ENCODE data around the gene DNAI4. TPM values are rescaled to one million over a fixed set of nuclear protein-coding genes. Genes with fewer than 3 reads are reported as not detected.
A peak's percentile ranks its signal among the peaks of the same experiment; 100 is the strongest.

The DNAI4 gene
- total RNA-seq, 6 donors from 2014 or later: 7.3 to 32.5 (median 10.3) TPM

- Histone ChIP-seq H3K36me3 (peaks cover 0 to 86% (median 29%) of the 10 kb centered on the region in 4 donors), H3K4me1 (peaks cover 6 to 10% (median 10%) of the 10 kb centered on the region in 4 donors), H3K27ac (no peak overlapping the region), H3K27me3 (no peaks in the 10 kb centered on the region), H3K4me3 (no peak overlapping the region), H3K9me3 (no peaks in the 10 kb centered on the region)
- TF ChIP-seq CTCF (IDR thresholded peaks at IDR 0.05) (no peak), POLR2A (IDR thresholded peaks at IDR 0.05) (no peak), POLR2AphosphoS5 (IDR thresholded peaks at IDR 0.05) (no peak), EP300 (IDR thresholded peaks at IDR 0.05) (no peak)
- no peak for ATAC-seq (ENCODE audit: low FRiP score in 2 of 2)
- no peak for DNase-seq
- WGBS, 2 donors: 90 to 93% methylated on average over 6 of the region's 6 CpGs
Observed at GRCh38 chr1:66951513-66951912, 26.9 kb upstream of the DNAI4 start.

GRCh38 chr1:66947267-66947666 lies 22.6 kb upstream of the DNAI4 start:
- peak overlapping the region in 1 of 4 donors; percentile 42 for H3K27ac ChIP-seq
- no peaks in the 10 kb centered on the region for H3K27me3 ChIP-seq
- peaks cover 0 to 70% (median 22%) of the 10 kb centered on the region in 4 donors for H3K36me3 ChIP-seq
- DNase-seq (no peak), ATAC-seq (ENCODE audit: low FRiP score in 2 of 2) (no peak)
- H3K4me1 ChIP-seq: peaks cover 10 to 26% (median 20%) of the 10 kb centered on the region in 4 donors
- WGBS, 2 donors: 61 to 65% methylated on average over 1 of the region's 1 CpG
- H3K9me3 ChIP-seq: no peaks in the 10 kb centered on the region
- no peak overlapping the region for H3K4me3 ChIP-seq
- no peak for TF ChIP-seq EP300 (IDR thresholded peaks at IDR 0.05)
- TF ChIP-seq POLR2AphosphoS5 (IDR thresholded peaks at IDR 0.05): no peak
- no peak for TF ChIP-seq CTCF (IDR thresholded peaks at IDR 0.05)
- no peak for TF ChIP-seq POLR2A (IDR thresholded peaks at IDR 0.05)

- H3K27me3 ChIP-seq: no peaks in the 10 kb centered on the region
- TF ChIP-seq EP300 (IDR thresholded peaks at IDR 0.05) (no peak), POLR2A (IDR thresholded peaks at IDR 0.05) (no peak), POLR2AphosphoS5 (IDR thresholded peaks at IDR 0.05) (no peak), CTCF (IDR thresholded peaks at IDR 0.05) (no peak)
- ATAC-seq (ENCODE audit: low FRiP score in 2 of 2) (no peak), DNase-seq (no peak)
- H3K36me3 ChIP-seq: peaks cover 0 to 56% (median 14%) of the 10 kb centered on the region in 4 donors
- H3K4me3 ChIP-seq: no peak overlapping the region
- H3K27ac ChIP-seq: peak overlapping the region in 1 of 4 donors; percentile 32
- H3K9me3 ChIP-seq: no peaks in the 10 kb centered on the region
- H3K4me1 ChIP-seq: peaks cover 10 to 38% (median 22%) of the 10 kb centered on the region in 4 donors
- WGBS, 2 donors: 92 to 98% methylated on average over 3 of the region's 3 CpGs
Observed at GRCh38 chr1:66945316-66945715, 20.7 kb upstream of the DNAI4 start.

GRCh38 chr1:66944330-66945274 lies 19.9 kb upstream of the DNAI4 start:
- DNase-seq (peak in 1 of 2 donors; percentile 55), ATAC-seq (ENCODE audit: low FRiP score in 2 of 2) (peak in 1 of 2 donors; percentile 91)
- Histone ChIP-seq H3K9me3 (no peaks in the 10 kb centered on the region), H3K4me3 (no peak overlapping the region), H3K4me1 (peaks cover 10 to 38% (median 24%) of the 10 kb centered on the region in 4 donors), H3K36me3 (peaks cover 0 to 49% (median 13%) of the 10 kb centered on the region in 4 donors), H3K27me3 (no peaks in the 10 kb centered on the region), H3K27ac (peak overlapping the region in 2 of 4 donors; percentile 32)
- WGBS, 2 donors: 90 to 95% methylated on average over 7 of the region's 7 CpGs
- TF ChIP-seq POLR2A (IDR thresholded peaks at IDR 0.05) (no peak), POLR2AphosphoS5 (IDR thresholded peaks at IDR 0.05) (no peak)

GRCh38 chr1:66943361-66943969 lies 18.8 kb upstream of the DNAI4 start:
- Histone ChIP-seq H3K4me3 (no peak overlapping the region), H3K36me3 (peaks cover 0 to 41% (median 13%) of the 10 kb centered on the region in 4 donors), H3K27me3 (no peaks in the 10 kb centered on the region), H3K9me3 (no peaks in the 10 kb centered on the region), H3K27ac (peak overlapping the region in 2 of 4 donors; percentile 15 to 38), H3K4me1 (peaks cover 19 to 50% (median 29%) of the 10 kb centered on the region in 4 donors)
- TF ChIP-seq POLR2AphosphoS5 (IDR thresholded peaks at IDR 0.05): no peak
- TF ChIP-seq CTCF (IDR thresholded peaks at IDR 0.05): no peak
- TF ChIP-seq EP300 (IDR thresholded peaks at IDR 0.05): no peak
- TF ChIP-seq POLR2A (IDR thresholded peaks at IDR 0.05): no peak
- ATAC-seq (ENCODE audit: low FRiP score in 2 of 2) (no peak), DNase-seq (no peak)
- WGBS, 2 donors: 76 to 85% methylated on average over 5 of the region's 5 CpGs

Data from upper lobe of left lung (tissue), 6 donors.